Activated CD4-positive, alpha-beta T cell treated with anti-CD3 and anti-CD28 coated beads, Interleukin-2, amount 10 ng/mL, durations not matched to agents 7 days and 5 days (primary cell): ENCODE measurements around the gene FBN3. TPM values are rescaled to one million over a fixed set of nuclear protein-coding genes. Genes with fewer than 3 reads are reported as not detected.

Source experiments
- CTCF ChIA-PET: fragments of 350-600 bp; sonication (Branson Sonifier 250); formaldehyde crosslinking; loops from one replicate; lab custom pipeline; 2021; ENCODE audit warnings: antibody characterized with exemption; lab: Charles Lee
- POLR2A ChIA-PET: fragments of 350-600 bp; sonication (Branson Sonifier 250); formaldehyde crosslinking; loops from one replicate; lab custom pipeline; 2021; ENCODE audit warnings: antibody characterized with exemption; lab: Charles Lee
- DNase-seq: peaks from one replicate; pipeline ENCODE4 v3.0.0-alpha.2; 2020
- H3K27ac Mint-ChIP-seq: one replicate; pipeline ENCODE4 v1.8.0; 2021; ENCODE audit warnings: mild to moderate bottlenecking, moderate library complexity, mixed read lengths
- H3K27me3 Mint-ChIP-seq: one replicate; pipeline ENCODE4 v1.8.0; 2021; ENCODE audit warnings: mixed read lengths
- H3K36me3 Mint-ChIP-seq: one replicate; pipeline ENCODE4 v1.8.0; 2021; ENCODE audit warnings: low read depth, mixed read lengths
- H3K4me1 Mint-ChIP-seq: one replicate; pipeline ENCODE4 v1.8.0; 2021; ENCODE audit warnings: mixed read lengths
- H3K4me3 Mint-ChIP-seq: one replicate; pipeline ENCODE4 v1.8.0; 2021; ENCODE audit warnings: mild to moderate bottlenecking, moderate library complexity, mixed read lengths
- H3K9me3 Mint-ChIP-seq: one replicate; pipeline ENCODE4 v1.8.0; 2021; ENCODE audit warnings: mixed read lengths
- total RNA-seq, 2 experiments: library from RNA; stranded (reverse); gene quantifications; one replicate each; pipeline ENCODE4 v1.2.3, GENCODE V29; 2021

Gene FBN3
- total RNA-seq = not detected

DNA sequence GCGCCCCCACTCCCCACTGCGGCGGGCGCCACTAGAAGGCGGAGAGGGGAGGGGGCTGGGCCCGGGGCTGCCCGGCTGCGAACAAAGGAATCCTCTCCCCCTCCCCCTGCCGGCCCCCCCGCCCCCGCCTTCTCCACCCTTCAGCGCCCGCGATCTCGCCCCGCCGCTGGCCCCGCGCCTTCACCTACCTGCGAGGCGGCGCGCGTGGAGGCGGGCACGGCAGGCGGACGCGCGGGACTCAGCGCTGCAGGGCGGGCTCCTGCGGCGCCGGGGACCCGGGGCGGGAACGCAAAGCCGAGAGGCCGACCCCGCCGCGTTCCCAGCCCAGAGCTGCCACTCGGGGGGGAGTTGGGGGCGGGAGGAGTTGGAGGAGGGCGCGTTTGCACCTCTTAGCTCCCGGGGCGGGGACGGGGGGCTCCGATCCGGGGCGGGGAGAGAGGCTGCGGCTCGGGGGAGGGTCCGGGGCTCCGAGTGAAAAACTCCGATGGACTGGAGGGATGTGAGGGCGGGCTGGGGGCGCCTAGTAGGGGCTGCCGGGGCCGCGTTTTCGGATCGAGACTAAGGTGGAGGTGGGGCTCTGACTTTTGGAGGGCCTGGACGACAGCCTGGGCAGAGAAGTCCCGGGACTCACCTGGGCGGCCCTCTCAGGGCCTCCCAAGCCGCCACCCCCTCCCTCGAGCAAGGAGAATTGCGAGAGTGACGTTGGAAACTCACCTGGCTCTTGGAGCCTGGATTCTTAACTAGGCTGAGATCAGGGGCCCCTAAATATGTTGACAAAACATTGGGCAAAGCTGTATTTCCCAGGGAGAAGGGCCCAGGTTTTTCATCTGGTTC is at the start of gene FBN3:
Gene FBN3, minus strand, starts transcription at position 332 of the 834 bp plus-strand sequence. CDS start 2,112 bp downstream, outside the sequence.
- no peaks in the 10 kb centered on the region for H3K36me3 Mint-ChIP-seq
- H3K27me3 Mint-ChIP-seq = peaks cover 50% of the 10 kb centered on the region
- H3K27ac Mint-ChIP-seq = no peak within 1 kb of the TSS
- ChIA-PET POLR2A (no interaction called here), CTCF (interaction anchor here (0.7 kb wide), 1 partner anchor 990 kb away, joined by 3 read pairs; no protein-coding TSS in a partner anchor)
- no peaks in the 10 kb centered on the region for H3K9me3 Mint-ChIP-seq
- H3K4me3 Mint-ChIP-seq = no peak within 1 kb of the TSS
- no peak for DNase-seq
- peaks cover 5% of the 10 kb centered on the region for H3K4me1 Mint-ChIP-seq

DNA sequence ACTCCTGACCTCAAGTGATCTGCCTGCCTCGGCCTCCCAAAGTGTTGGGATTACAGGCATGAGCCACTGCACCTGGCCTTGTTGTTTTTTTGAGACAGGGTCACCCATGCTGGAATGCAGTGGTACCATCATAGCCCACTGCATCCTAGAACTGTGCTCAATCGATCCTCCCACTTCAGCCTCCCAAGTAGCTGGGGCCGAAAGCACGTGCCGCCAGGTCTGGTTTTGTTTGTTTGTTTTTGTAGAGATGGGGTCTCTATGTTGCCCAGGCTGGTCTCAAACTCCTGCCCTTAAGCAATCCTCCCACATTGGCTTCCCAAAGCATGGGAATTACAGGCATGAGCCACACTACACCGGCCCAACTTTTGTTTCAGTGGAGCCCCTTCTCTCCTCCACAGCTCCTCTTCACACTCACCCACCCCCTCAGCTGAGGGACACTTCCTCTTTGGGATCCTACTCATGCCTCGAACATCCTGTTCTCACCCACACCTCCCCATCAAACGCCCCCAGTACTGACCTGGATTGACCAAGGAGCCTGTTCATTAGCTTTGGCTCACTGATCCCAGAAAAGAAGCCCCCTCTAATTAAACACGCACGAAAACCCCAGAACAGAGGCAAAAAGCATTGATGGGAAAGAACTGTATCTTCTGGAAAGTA is 47.0 kb upstream of the FBN3 start:
- H3K27me3 Mint-ChIP-seq = no peaks in the 10 kb centered on the region
- DNase-seq = no peak
- ChIA-PET POLR2A (no interaction called here), CTCF (interaction anchor here (1.1 to 1.6 kb wide), 2 partner anchors 8 to 43 kb away, joined by 3 to 4 read pairs; no protein-coding TSS in a partner anchor)
- H3K4me3 Mint-ChIP-seq = no peak overlapping the region
- H3K27ac Mint-ChIP-seq = peak overlapping the region; percentile 72
- H3K9me3 Mint-ChIP-seq = no peaks in the 10 kb centered on the region
- peaks cover 49% of the 10 kb centered on the region for H3K4me1 Mint-ChIP-seq
- H3K36me3 Mint-ChIP-seq = peaks cover 3% of the 10 kb centered on the region

DNA sequence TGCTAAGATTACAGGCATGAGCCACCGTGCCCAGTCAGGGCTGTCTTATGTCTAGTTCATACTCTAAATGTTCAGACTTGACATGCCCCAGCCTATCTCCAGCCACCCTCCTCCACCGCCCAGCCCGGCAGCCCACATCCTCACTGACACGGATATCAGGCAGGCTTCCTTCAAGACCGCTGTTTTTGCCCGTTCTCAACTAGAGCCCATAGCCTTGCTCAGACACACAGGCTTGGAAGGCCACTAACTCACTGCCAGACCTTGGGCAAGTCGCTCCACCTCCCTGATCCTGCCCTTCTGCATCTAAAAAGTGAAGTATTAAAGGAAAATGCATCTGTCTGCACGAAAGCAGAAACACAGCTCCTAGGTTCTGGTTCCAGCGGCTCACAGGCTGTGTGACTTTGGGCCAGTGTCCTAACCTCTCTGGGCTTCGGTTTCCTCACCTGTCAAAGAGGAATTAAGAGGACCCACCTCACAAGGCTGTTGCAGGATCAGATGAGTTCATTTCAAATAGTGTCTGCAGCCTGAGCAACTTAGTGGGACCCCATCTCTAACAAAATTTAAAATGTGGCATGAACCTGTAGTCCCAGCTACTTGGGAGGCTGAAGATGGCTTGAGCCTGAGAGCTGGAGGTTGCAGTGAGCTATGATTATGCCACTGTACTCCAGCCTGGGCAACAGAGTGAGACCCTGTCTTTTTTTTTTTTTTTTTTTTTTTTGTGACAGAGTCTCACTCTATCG is 45.3 kb upstream of the FBN3 start:
- ChIA-PET POLR2A (interaction anchor here (1.0 kb wide), 1 partner anchor 15 kb away, joined by 3 read pairs; the partner anchor contains the start of gene CERS4), CTCF (interaction anchor here (0.5 to 1.6 kb wide), 4 partner anchors 13 to 1838 kb away, joined by 3 to 5 read pairs (median 4); no protein-coding TSS in a partner anchor)
- peaks cover 3% of the 10 kb centered on the region for H3K36me3 Mint-ChIP-seq
- H3K27me3 Mint-ChIP-seq = no peaks in the 10 kb centered on the region
- peak; percentile 68 for DNase-seq
- peak overlapping the region; percentile 74 for H3K4me3 Mint-ChIP-seq
- peaks cover 50% of the 10 kb centered on the region for H3K4me1 Mint-ChIP-seq
- peak overlapping the region; percentile 99 for H3K27ac Mint-ChIP-seq
- no peaks in the 10 kb centered on the region for H3K9me3 Mint-ChIP-seq

DNA sequence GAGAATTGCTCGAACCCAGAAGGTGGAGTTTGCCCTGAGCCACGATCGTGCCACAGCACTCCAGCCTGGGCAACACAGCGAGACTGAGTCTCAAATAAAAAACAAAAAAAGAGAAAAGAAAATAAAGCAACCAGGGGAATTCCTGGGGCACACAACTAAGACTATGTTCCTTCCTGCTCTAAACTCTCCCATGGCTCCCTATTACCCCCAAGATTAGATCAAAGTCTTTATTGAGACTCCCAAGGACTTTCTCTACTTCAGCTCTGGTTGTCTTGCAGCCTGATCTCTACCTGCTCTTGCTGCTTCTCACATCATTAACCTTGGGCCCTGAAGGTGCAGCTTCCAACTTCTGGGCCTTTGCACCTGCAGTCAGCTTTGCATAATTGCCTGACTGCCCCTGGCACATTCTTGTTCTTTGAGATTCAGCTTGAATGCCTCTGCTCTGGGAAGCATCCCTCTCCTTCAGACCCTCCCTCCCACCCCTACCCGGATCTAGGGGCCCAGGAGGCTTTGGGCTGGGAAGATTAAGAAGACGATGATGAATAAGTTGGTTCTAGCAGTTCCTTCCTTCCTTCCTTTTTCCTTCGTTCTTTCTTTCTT is 42.9 kb upstream of the FBN3 start:
- CTCF ChIA-PET = interaction anchor here (0.6 to 1.4 kb wide), 4 partner anchors 14 to 447 kb away, joined by 3 read pairs; no protein-coding TSS in a partner anchor
- H3K27me3 Mint-ChIP-seq = no peaks in the 10 kb centered on the region
- H3K27ac Mint-ChIP-seq = peak overlapping the region; percentile 69
- no peaks in the 10 kb centered on the region for H3K9me3 Mint-ChIP-seq
- DNase-seq = no peak
- H3K4me3 Mint-ChIP-seq = no peak overlapping the region
- POLR2A ChIA-PET = interaction anchor here (0.5 kb wide), 1 partner anchor 261 kb away, joined by 3 read pairs; no protein-coding TSS in a partner anchor
- H3K36me3 Mint-ChIP-seq = peaks cover 3% of the 10 kb centered on the region
- H3K4me1 Mint-ChIP-seq = peaks cover 52% of the 10 kb centered on the region

DNA sequence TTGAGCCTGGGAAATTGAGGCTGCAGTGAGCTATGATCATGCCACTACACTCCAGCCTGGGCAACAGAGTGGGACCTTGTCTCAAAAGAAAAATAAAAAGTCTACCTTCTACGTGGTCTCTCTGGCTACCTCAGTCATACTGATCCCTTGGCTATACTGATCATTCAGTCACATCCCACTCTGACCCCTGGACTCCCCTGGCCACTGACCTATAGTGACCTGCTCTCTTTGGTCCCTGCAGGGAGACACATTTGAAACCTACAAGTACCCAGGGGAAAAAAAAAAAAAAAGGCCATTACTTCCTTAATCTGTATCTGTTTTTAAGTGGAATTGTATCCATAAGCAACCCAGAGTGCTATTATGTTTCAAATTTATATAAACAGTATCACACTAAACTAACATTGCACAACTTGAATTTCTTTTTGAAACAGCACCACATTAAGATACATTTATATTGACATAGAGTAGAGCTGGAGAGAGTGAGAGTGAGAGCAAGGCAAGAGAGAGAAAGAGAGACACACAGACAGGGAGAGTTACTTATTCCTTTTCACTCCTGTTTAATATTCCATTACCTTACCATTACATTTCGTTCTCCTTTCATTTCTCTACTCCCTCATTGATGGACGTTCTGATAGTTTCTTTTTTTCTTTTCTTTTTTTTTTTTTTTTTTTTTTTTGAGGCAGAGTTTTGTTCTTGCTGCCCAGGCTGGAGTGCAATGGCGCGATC is 36.1 kb upstream of the FBN3 start:
- ChIA-PET POLR2A (no interaction called here), CTCF (interaction anchor here (0.8 kb wide), 1 partner anchor 16 kb away, joined by 4 read pairs; no protein-coding TSS in a partner anchor)
- DNase-seq = no peak
- H3K4me3 Mint-ChIP-seq = no peak overlapping the region
- no peaks in the 10 kb centered on the region for H3K9me3 Mint-ChIP-seq
- H3K36me3 Mint-ChIP-seq = no peaks in the 10 kb centered on the region
- no peaks in the 10 kb centered on the region for H3K27me3 Mint-ChIP-seq
- H3K4me1 Mint-ChIP-seq = peaks cover 23% of the 10 kb centered on the region
- H3K27ac Mint-ChIP-seq = no peak overlapping the region

DNA sequence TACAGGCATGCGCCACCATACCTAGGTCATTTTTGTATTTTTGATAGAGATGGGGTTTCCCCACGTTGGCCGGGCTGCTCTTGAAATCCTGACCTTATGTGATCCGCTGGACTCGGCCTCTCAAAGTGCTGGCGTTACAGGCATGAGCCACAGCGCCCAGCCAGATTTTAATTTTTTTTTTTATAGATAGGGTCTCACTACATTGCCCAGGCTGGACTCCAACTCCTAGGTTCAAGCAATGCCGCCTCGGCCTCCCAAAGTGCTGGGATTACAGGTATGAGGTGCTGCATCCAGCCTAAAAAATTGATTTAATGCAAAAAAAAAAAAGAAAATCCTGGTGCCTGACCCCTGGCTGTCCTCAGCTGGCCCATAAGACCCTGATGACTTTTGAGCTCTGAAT is 34.9 kb upstream of the FBN3 start:
- H3K27ac Mint-ChIP-seq = no peak overlapping the region
- DNase-seq = no peak
- H3K27me3 Mint-ChIP-seq = no peaks in the 10 kb centered on the region
- no peaks in the 10 kb centered on the region for H3K9me3 Mint-ChIP-seq
- ChIA-PET POLR2A (no interaction called here), CTCF (interaction anchor here (0.6 to 1.2 kb wide), 2 partner anchors 9 to 172 kb away, joined by 3 to 4 read pairs; no protein-coding TSS in a partner anchor)
- H3K4me3 Mint-ChIP-seq = no peak overlapping the region
- H3K36me3 Mint-ChIP-seq = no peaks in the 10 kb centered on the region
- H3K4me1 Mint-ChIP-seq = peaks cover 23% of the 10 kb centered on the region

DNA sequence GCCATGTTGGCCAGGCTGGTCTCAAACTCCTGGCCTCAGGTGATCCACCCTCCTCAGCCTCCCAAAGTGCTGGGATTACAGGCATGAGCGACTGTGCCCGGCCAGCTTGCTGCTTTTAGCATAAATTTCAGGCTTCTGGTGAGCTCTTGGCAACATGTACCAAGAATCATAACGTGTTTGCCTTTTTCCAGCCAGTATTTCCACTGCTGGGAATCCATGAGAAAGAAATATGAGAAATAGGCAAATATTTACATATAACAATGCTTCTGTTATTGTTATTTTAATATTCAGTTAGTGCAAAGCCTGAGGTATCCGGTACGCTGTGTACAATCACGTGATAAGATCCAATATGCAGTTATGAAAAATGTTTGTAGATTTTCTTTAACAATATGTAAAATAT is 30.6 kb upstream of the FBN3 start:
- Mint-ChIP-seq H3K36me3 (no peaks in the 10 kb centered on the region), H3K9me3 (no peaks in the 10 kb centered on the region), H3K27me3 (no peaks in the 10 kb centered on the region), H3K27ac (no peak overlapping the region), H3K4me3 (no peak overlapping the region), H3K4me1 (peaks cover 17% of the 10 kb centered on the region)
- no peak for DNase-seq
- POLR2A ChIA-PET = no interaction called here
- CTCF ChIA-PET = interaction anchor here (1.3 kb wide), 1 partner anchor 9 kb away, joined by 5 read pairs; no protein-coding TSS in a partner anchor

DNA sequence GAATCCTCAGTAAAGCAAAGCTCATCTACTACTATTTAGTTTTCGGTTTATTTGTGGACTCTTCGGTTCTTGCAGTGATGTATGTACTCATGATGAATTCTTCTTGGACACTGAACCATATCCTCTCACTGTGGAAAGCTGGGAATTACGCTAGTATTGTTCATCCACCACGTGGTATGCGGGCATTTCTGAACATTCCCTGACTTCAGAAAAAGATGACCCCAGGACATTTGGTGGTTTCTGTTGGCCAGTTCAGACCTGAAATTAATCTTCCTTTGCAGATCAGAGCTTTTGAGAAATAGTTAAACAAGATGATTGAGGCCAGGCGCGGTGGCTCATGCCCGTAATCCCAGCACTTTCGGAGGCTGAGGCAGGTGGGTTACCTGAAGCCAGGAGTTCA is 25.3 kb upstream of the FBN3 start:
- no peak overlapping the region for H3K27ac Mint-ChIP-seq
- H3K4me3 Mint-ChIP-seq = no peak overlapping the region
- DNase-seq = no peak
- CTCF ChIA-PET = interaction anchor here (1.1 to 1.7 kb wide), 2 partner anchors 23 to 38 kb away, joined by 3 to 4 read pairs; no protein-coding TSS in a partner anchor
- H3K27me3 Mint-ChIP-seq = no peaks in the 10 kb centered on the region
- POLR2A ChIA-PET = no interaction called here
- H3K9me3 Mint-ChIP-seq = no peaks in the 10 kb centered on the region
- no peaks in the 10 kb centered on the region for H3K4me1 Mint-ChIP-seq
- H3K36me3 Mint-ChIP-seq = no peaks in the 10 kb centered on the region

DNA sequence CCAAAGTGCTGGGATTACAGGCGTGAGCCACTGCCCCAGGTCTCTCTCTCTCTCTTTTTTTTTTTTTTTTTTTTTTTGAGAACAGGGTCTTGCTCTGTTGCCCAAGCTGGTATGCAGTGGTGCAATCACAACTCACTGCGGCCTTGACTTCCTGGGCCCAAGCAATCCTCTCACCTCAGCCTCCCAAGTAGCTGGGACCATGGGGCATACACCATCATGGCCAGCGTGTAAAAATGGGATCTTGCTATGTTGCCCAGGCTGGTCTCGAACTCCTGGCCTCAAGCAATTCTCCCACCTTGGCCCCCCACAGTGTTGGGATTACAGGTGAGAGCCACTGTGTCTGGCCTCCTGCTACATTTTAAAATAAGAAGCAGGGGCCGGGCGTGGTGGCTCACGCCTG is 19.1 kb upstream of the FBN3 start:
- no peaks in the 10 kb centered on the region for H3K36me3 Mint-ChIP-seq
- ChIA-PET CTCF (no interaction called here), POLR2A (no interaction called here)
- H3K27ac Mint-ChIP-seq = no peak overlapping the region
- no peaks in the 10 kb centered on the region for H3K9me3 Mint-ChIP-seq
- no peak overlapping the region for H3K4me3 Mint-ChIP-seq
- H3K4me1 Mint-ChIP-seq = no peaks in the 10 kb centered on the region
- H3K27me3 Mint-ChIP-seq = no peaks in the 10 kb centered on the region
- DNase-seq = no peak

DNA sequence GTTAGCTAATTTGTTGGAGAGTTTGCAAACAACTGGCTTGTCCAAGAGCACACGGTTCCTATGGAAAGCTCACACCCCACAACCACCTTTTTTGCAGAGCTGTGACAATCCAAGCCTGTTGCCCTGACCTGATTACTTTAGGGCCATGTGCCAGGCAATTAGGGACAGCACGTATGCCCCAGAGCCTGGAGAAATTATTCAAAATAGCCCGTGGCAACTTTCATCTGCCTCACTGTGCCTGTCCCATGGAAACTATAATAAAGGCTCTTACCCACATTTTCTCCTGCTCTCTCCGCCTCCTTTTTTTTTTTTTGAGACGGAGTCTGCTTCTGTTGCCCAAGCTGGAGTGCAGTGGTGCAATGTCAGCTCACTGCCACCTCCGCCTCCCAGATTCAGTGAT is 18.6 kb upstream of the FBN3 start:
- DNase-seq = no peak
- Mint-ChIP-seq H3K27ac (no peak overlapping the region), H3K9me3 (no peaks in the 10 kb centered on the region), H3K4me3 (no peak overlapping the region), H3K27me3 (no peaks in the 10 kb centered on the region), H3K36me3 (no peaks in the 10 kb centered on the region), H3K4me1 (no peaks in the 10 kb centered on the region)
- CTCF ChIA-PET = no interaction called here
- POLR2A ChIA-PET = no interaction called here

DNA sequence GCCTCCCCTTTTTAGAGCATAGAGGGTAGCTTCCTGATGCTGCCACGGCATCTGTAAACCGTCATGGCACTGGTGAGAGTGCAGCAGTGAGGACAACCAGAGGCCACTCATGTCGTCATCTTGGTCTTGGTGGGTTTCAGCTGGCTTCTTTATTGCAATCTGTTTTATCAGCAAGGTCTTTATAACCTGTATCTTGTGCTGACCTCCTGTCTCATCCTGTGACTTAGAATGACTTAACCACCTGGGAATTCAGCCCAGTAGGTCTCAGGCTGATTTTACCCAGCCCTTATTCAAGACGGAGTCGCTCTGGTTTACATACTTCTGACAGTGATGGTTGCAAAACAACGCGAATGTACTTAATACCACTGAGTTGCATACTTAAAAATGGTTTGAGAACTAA is 14.4 kb upstream of the FBN3 start:
- no peaks in the 10 kb centered on the region for H3K9me3 Mint-ChIP-seq
- CTCF ChIA-PET = no interaction called here
- H3K27me3 Mint-ChIP-seq = no peaks in the 10 kb centered on the region
- peaks cover 4% of the 10 kb centered on the region for H3K4me1 Mint-ChIP-seq
- no peak for DNase-seq
- no peaks in the 10 kb centered on the region for H3K36me3 Mint-ChIP-seq
- no peak overlapping the region for H3K4me3 Mint-ChIP-seq
- POLR2A ChIA-PET = no interaction called here
- H3K27ac Mint-ChIP-seq = no peak overlapping the region
